GM08714 (cell line): ENCODE measurements around the gene NARS2.

Source experiments
- H3K4me3 ChIP-seq: fragments of 200-500 bp; sonication (Bioruptor generic); 2 replicates; pipeline ENCODE4 v1.5.1; 2014; ENCODE audit warnings: mild to moderate bottlenecking, low read length, inconsistent platforms
- ZNF274 ChIP-seq: IDR thresholded peaks from 2 replicates; pipeline ENCODE4 v1.6.1; 2012; ENCODE audit warnings: mild to moderate bottlenecking, low read depth, low read length

NARS2 gene

DNA sequence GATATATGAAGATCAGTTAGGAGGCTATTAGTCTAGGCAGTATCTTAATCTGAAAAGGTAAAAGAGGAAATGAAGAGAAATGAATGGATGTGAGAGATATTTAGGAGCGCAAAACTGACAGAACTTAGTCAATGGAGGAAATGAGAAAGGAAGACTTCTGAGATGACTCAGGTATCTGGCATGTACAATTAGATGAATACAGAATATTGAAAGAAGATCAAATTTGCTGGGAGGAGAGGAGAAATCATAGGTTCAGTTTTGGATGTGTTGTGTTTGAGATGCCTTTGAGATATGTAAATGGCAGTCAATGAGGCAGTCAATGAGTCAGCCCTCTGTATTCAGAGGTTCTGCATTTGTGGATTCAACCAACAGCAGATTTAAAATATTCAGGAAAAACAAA, 114.2 kb downstream of the NARS2 start:
- H3K4me3 ChIP-seq: no peak overlapping the region
- no peak for TF ChIP-seq ZNF274

GRCh38 chr11:78459738-78460137, 114.9 kb downstream of the NARS2 start:
- no peak for TF ChIP-seq ZNF274

DNA sequence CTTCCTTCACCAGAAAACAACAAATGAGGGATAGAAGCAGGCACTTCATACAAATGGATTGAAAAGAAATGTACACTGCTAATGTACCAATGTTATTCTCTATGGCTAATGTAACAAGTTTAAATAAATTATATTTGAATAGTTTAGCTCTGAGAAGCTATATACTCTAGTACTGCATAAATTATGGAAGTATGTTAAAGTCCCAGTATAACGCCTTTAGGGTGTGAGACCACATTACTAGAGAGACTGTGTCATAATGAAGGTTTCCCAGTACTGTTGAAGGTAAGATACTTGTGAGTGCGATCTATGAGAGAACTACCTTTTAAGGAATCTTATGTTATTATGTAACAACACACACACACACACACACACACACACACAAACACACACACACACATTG, 117.2 kb downstream of the NARS2 start:
- no peak overlapping the region for H3K4me3 ChIP-seq
- no peak for TF ChIP-seq ZNF274

More at GRCh38 chr11:78459738-78460137, 114.9 kb downstream of the NARS2 start:
- no peak overlapping the region for H3K4me3 ChIP-seq

- no peak overlapping the region for H3K4me3 ChIP-seq
- no peak for TF ChIP-seq ZNF274
These were observed 121.3 kb downstream of the NARS2 start for GRCh38 chr11:78453140-78453935.

DNA sequence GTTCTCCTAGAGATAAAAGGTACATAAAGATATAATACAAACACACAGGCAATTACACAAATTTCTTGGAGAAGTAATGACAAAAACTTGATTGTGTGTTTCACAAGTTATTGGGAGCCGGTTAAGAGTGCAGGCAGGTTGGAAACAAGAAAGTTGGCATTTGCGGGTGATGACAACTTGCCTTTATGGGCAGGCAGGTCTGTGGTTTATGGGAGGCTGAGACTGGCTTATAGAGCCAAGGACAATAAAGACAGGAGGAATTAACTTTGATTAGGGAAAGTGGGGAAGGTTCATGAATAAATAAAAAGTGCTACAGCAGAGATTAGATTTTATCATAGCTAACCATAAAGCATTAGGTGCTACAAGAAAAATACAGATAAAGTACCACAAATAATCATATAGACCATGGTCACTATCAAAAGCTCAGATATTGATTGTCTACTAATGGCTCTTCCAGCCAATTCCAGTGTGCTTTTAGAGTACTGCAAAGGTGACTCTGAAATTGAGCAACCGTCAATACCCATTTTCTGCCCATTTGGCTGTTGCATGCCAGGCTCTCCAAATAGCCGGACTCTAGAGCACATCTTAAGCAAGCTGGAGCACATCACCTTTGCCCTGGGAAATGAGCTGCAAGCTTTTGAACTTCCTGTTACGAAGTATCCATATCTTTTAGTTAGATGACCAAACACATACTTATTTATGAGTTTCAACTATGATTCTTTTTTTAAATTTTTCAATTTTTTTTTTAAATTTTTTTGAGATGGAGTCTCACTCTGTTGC, 123.1 kb downstream of the NARS2 start:
- no peak for TF ChIP-seq ZNF274

DNA sequence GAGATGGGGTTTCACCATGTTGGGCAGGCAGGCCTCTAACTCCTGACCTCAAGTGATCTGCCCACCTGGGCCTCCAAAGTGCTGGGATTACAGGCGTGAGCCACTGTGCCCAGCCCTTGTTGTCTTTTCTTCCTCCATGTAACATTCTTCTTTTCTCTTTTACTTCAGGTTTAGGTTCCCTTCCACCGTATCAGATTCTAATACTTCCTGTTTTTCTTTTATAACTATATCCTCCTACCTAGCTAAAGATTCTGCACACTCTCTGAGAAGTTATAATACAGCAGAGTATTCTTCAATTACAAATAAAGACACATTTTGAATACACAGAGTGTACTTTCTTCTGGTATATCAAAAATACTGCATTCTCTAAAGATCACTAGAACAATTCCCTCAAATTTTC, 123.8 kb downstream of the NARS2 start:
- H3K4me3 ChIP-seq: no peak overlapping the region
- TF ChIP-seq ZNF274: no peak

More for the DNA sequence above, 123.1 kb downstream of the NARS2 start:
- no peak overlapping the region for H3K4me3 ChIP-seq

GRCh38 chr11:78449866-78450265, 124.8 kb downstream of the NARS2 start:
- no peak for TF ChIP-seq ZNF274
- no peak overlapping the region for H3K4me3 ChIP-seq

DNA sequence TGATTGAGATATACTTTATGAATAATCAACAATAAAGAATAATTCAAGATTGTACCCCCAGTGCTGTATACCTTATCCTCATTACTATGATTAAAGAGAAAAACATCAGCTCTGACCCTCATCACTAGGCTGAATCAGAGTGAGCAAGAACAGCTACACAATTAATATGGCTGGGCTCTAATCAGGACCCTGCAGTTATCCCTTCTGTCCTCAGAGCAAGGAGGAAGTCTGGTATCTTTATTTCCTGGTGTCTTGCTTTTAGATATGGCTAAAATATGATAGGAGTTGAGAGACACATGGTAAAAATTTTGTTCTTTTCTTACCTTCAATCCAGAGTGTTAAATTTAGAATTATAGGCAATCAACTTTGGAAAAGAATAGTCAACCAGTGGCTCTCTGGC, 128.5 kb downstream of the NARS2 start:
- no peak for TF ChIP-seq ZNF274
- no peak overlapping the region for H3K4me3 ChIP-seq

GRCh38 chr11:78444726-78445125, 129.9 kb downstream of the NARS2 start:
- TF ChIP-seq ZNF274: no peak

GRCh38 chr11:78441956-78442355, 132.7 kb downstream of the NARS2 start:
- no peak overlapping the region for H3K4me3 ChIP-seq
- no peak for TF ChIP-seq ZNF274

More at GRCh38 chr11:78444726-78445125, 129.9 kb downstream of the NARS2 start:
- no peak overlapping the region for H3K4me3 ChIP-seq

DNA sequence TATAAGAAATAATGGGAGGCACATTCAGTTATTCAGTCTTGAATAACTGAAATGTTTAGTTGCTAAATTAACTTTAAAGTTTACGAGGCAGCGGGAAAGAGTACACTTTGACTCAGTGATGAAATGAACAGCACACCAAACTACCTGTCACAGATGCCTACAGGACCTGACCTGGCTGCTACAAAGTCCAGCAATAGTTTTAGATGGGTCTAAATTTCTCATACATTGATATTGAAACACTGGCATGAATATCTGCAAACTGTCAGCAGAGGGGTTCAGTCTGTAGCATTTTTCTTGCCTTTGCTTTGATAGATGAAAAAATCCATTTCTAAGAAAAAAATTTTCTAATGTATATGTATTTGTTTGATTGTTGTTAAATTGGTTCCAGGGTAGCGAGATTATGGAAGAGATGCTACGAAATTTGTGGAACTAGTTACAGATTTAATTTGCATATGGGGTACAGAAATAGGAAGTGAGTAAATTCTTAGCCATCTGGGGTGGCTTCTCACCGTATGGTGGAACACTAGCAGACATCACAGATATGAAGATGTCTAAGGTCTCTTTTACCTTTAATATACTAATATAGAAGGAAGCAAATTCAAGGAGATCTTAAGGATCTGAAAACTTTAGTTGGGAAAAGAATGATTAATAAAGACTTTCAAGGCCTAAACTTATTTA, 136.2 kb downstream of the NARS2 start:
- no peak for TF ChIP-seq ZNF274
- H3K4me3 ChIP-seq: no peak overlapping the region

DNA sequence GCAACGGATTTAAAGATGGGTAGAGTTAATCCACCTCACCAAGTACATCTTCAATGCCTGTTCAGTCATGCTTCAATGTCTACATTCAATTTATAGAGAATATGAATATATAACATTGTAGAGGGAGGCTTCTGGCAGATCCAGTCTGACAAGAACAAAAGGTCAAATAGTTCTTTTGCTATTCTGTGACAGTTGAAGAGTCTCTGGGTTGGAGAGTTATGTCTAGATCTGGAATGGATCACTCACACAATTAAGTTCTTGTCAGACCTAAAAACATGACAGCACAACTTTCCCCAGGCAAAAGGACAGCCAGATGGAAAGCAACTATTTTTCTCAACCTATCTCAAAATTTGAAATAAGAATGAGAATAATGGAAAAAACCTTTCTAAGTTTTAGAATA, 141.7 kb downstream of the NARS2 start:
- H3K4me3 ChIP-seq: no peak overlapping the region
- no peak for TF ChIP-seq ZNF274

- no peak for TF ChIP-seq ZNF274
- H3K4me3 ChIP-seq: no peak overlapping the region
These were observed 142.6 kb downstream of the NARS2 start for GRCh38 chr11:78432058-78432515.

DNA sequence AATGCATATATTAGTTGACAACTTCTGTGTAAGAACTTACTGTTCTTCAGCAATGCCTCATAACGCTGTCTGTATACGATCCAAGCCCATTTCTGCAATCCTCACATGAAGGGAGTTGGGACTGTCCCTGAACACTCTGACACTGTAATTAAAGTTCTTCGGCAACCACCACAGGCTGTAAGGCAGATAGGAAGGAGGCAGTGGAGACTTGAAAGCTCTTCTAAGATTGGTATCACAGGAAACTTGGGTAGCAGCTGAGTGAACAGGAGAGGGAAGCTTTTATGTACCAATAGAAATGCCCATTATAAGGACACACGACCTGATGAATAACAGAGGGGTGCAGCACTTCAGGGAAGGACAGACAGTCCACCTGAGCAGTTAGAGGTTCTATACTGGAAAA, 145.0 kb downstream of the NARS2 start:
- no peak for TF ChIP-seq ZNF274

More for the DNA sequence above, 145.0 kb downstream of the NARS2 start:
- H3K4me3 ChIP-seq: no peak overlapping the region
